GF-D8 (cell line): ENCODE measurements around the gene FAM234B.
"Not testable (repeated sequence)": the region's sequence is repeated elsewhere in the genome, so short reads cannot be mapped to it uniquely, and the experiment has no call there.

ENCODE experiments used
- DNase-seq: peaks from one replicate; lab custom pipeline; 2025; lab: John Stamatoyannopoulos, UW

Gene FAM234B

GRCh38 chr12:13061377-13061776, 17.2 kb downstream of the FAM234B start:
- DNase-seq: no peak

- no peak for DNase-seq
Observed at GRCh38 chr12:13062669-13063068, 18.5 kb downstream of the FAM234B start.

- no peak for DNase-seq
Observed at GRCh38 chr12:13066014-13066413, 21.8 kb downstream of the FAM234B start.

GRCh38 chr12:13066459-13066858, 22.3 kb downstream of the FAM234B start:
- DNase-seq: no peak

GRCh38 chr12:13067322-13067721, 23.1 kb downstream of the FAM234B start:
- no peak for DNase-seq

- no peak for DNase-seq
Observed at GRCh38 chr12:13069380-13069779, 25.2 kb downstream of the FAM234B start.

- no peak for DNase-seq
Observed at GRCh38 chr12:13071305-13072280, 27.4 kb downstream of the FAM234B start.

GRCh38 chr12:13073173-13073572, 29.0 kb downstream of the FAM234B start:
- DNase-seq: no peak

- no peak for DNase-seq
Observed at GRCh38 chr12:13074396-13075117, 30.4 kb downstream of the FAM234B start.

- DNase-seq: no peak
Observed at GRCh38 chr12:13075118-13075480, 30.9 kb downstream of the FAM234B start.

- no peak for DNase-seq
Observed at GRCh38 chr12:13075786-13076570, 31.8 kb downstream of the FAM234B start.

GRCh38 chr12:13079440-13079906, 35.3 kb downstream of the FAM234B start:
- no peak for DNase-seq

- DNase-seq: no peak
Observed at GRCh38 chr12:13080266-13080665, 36.1 kb downstream of the FAM234B start.

- DNase-seq: no peak
Observed at GRCh38 chr12:13082861-13083260, 38.7 kb downstream of the FAM234B start.

- not testable (repeated sequence) for DNase-seq
Observed at GRCh38 chr12:13083638-13084037, 39.5 kb downstream of the FAM234B start.

GRCh38 chr12:13084898-13085640, 40.9 kb downstream of the FAM234B start:
- no peak for DNase-seq

GRCh38 chr12:13085968-13086686, 41.9 kb downstream of the FAM234B start:
- DNase-seq: no peak

GRCh38 chr12:13087766-13088165, 43.6 kb downstream of the FAM234B start:
- no peak for DNase-seq

- DNase-seq: no peak
Observed at GRCh38 chr12:13088496-13088895, 44.3 kb downstream of the FAM234B start.

- no peak for DNase-seq
Observed at GRCh38 chr12:13090054-13090453, 45.9 kb downstream of the FAM234B start.

- DNase-seq: no peak
Observed at GRCh38 chr12:13091832-13092231, 47.7 kb downstream of the FAM234B start.
